Activated T-helper 1 cell treated with anti-CD3 and anti-CD28 coated beads, Interleukin-2, amount 50 U/mL, for 16 hours (primary cell): ENCODE results near the gene RANBP3L.

Experiments used
- DNase-seq, 2 donors: peaks; one replicate each; pipeline ENCODE4 v3.0.0-alpha.2; 2020; ENCODE audit warnings: low read depth in 1 of 2, low spot score in 1 of 2

RANBP3L gene

GRCh38 chr5:36244076-36244475 is 57.6 kb downstream of the RANBP3L start:
- DNase-seq = no peak

- no peak for DNase-seq
Observed at GRCh38 chr5:36243653-36244052, 58.0 kb downstream of the RANBP3L start.

- DNase-seq = no peak
Observed at GRCh38 chr5:36242534-36243485, 58.9 kb downstream of the RANBP3L start.

- peak; percentile 83 to 91 for DNase-seq
Observed at GRCh38 chr5:36241631-36242533, 59.8 kb downstream of the RANBP3L start, which contains the start of gene NADK2. TSS of gene NADK2 (minus strand) at chr5:36241925. CDS start at chr5:36241798, 127 bp downstream.

GRCh38 chr5:36240779-36241630 is 60.7 kb downstream of the RANBP3L start:
- DNase-seq = peak; percentile 2 to 17

GRCh38 chr5:36239370-36240293 is 62.1 kb downstream of the RANBP3L start:
- DNase-seq = no peak

- DNase-seq = no peak
Observed at GRCh38 chr5:36238502-36239295, 63.0 kb downstream of the RANBP3L start.

GRCh38 chr5:36237751-36238150 is 64.0 kb downstream of the RANBP3L start:
- DNase-seq = no peak

GRCh38 chr5:36236801-36237200 is 64.9 kb downstream of the RANBP3L start:
- DNase-seq = no peak

- no peak for DNase-seq
Observed at GRCh38 chr5:36232533-36232932, 69.2 kb downstream of the RANBP3L start.

- no peak for DNase-seq
Observed at GRCh38 chr5:36230151-36230790, 71.4 kb downstream of the RANBP3L start.

- no peak for DNase-seq
Observed at GRCh38 chr5:36228505-36228904, 73.2 kb downstream of the RANBP3L start.

- DNase-seq = no peak
Observed at GRCh38 chr5:36227046-36227445, 74.7 kb downstream of the RANBP3L start.

GRCh38 chr5:36222620-36223019 is 79.1 kb downstream of the RANBP3L start:
- DNase-seq = no peak

- DNase-seq = no peak
Observed at GRCh38 chr5:36217988-36218387, 83.7 kb downstream of the RANBP3L start.

GRCh38 chr5:36217567-36217966 is 84.1 kb downstream of the RANBP3L start:
- no peak for DNase-seq

- DNase-seq = no peak
Observed at GRCh38 chr5:36215910-36216309, 85.8 kb downstream of the RANBP3L start.

- DNase-seq = no peak
Observed at GRCh38 chr5:36214436-36214835, 87.3 kb downstream of the RANBP3L start.
